PFSK-1 (cell line): Measurements from ENCODE around the gene CDH1.

ENCODE experiments used
- FOXP2 ChIP-seq: optimal IDR thresholded peaks from 2 replicates; pipeline ENCODE3; 2011; ENCODE audit warnings: borderline replicate concordance, control low read depth, inconsistent platforms; ENCODE audit not compliant: insufficient read depth; ENCODE audit errors: extremely low read length, extremely low read depth
- POLR2AphosphoS5 ChIP-seq: IDR thresholded peaks from 2 replicates; pipeline ENCODE4 v1.6.1; 2012; ENCODE audit warnings: low read depth, mild to moderate bottlenecking, control low read depth, low read length, moderate library complexity
- REST ChIP-seq, 2 experiments: IDR thresholded peaks; 2 replicates each; pipeline versions ENCODE4 v1.6.1 to v1.8.0; 2011 to 2012; ENCODE audit warnings: low read depth in 2 of 2, low read length in 2 of 2, control low read depth in 1 of 2, inconsistent platforms in 1 of 2, mild to moderate bottlenecking in 1 of 2, moderate library complexity in 1 of 2; ENCODE audit not compliant: insufficient read depth in 1 of 2
- SIN3A ChIP-seq: IDR thresholded peaks from 2 replicates; pipeline ENCODE4 v1.6.1; 2012; ENCODE audit warnings: mild to moderate bottlenecking, low read length, moderate library complexity, borderline replicate concordance; ENCODE audit not compliant: insufficient read depth
- TAF1 ChIP-seq: IDR thresholded peaks from 2 replicates; pipeline ENCODE4 v1.6.1; 2012; ENCODE audit warnings: low read length, control low read depth, borderline replicate concordance; ENCODE audit not compliant: insufficient read depth

GRCh38 chr16:68733570-68733969 is 3.5 kb upstream of the CDH1 start:
- TF ChIP-seq POLR2AphosphoS5 (no peak), TAF1 (no peak), REST (IDR thresholded peaks at IDR 0.05; ENCODE audit: insufficient read depth in 1 of 2, low read depth in 2 of 2, low read length in 2 of 2) (no peak), SIN3A (no peak), FOXP2 (no peak)
